ENCODE results near the gene SIRT5. TPM values are rescaled to one million over a fixed set of nuclear protein-coding genes. Genes with fewer than 3 reads are reported as not detected.

Gene SIRT5
- total RNA-seq, 1 experiment from 2014 or later, result 14.3 TPM

GRCh38 chr6:13563009-13563408, 11.4 kb upstream of the SIRT5 start:
- Histone ChIP-seq H3K23me2 (ENCODE audit: insufficient read length, low read depth, low read length, poor library complexity, severe bottlenecking) (no peaks in the 10 kb centered on the region), H2AFZ (ENCODE audit: low read length) (no peak overlapping the region), H2BK12ac (ENCODE audit: insufficient read length, low read depth, low read length) (no peak overlapping the region), H2AK5ac (ENCODE audit: insufficient read length, low read length) (no peak overlapping the region), H4K5ac (ENCODE audit: insufficient read length, low read depth, low read length) (no peak overlapping the region), H3K9ac (ENCODE audit: extremely low read depth, insufficient read length, low read length) (no peak overlapping the region), H4K91ac (ENCODE audit: insufficient read length, low read depth, low read length) (no peak overlapping the region), H3K4me1 (ENCODE audit: insufficient read depth, low read length) (0 out of 2 replicates have a peak, but pooled peaks cover 2% of the 10 kb centered on the region), H3K23ac (ENCODE audit: insufficient read length, low read depth, low read length) (no peak overlapping the region), H2BK15ac (ENCODE audit: low read depth, low read length) (no peak overlapping the region), H3K79me2 (ENCODE audit: insufficient read depth, low read length) (no peaks in the 10 kb centered on the region), H3K79me1 (ENCODE audit: insufficient read depth, low read depth, low read length, poor library complexity, severe bottlenecking) (no peaks in the 10 kb centered on the region), H3K14ac (ENCODE audit: insufficient read depth, low read length) (no peak overlapping the region), H4K20me1 (ENCODE audit: control insufficient read depth, insufficient read depth, insufficient read length) (no peaks in the 10 kb centered on the region), H3K27me3 (ENCODE audit: insufficient read depth, low read length) (no peaks in the 10 kb centered on the region), H2BK120ac (ENCODE audit: low read depth, low read length, poor library complexity, severe bottlenecking) (no peak overlapping the region), H3K18ac (ENCODE audit: insufficient read length, low read depth, low read length) (no peak overlapping the region), H3K4me2 (ENCODE audit: insufficient read depth, insufficient read length, low read length) (no peak overlapping the region), H3K27ac (ENCODE audit: insufficient read length, low read depth, low read length) (no peak overlapping the region), H3K9me3 (ENCODE audit: control insufficient read depth, low read depth, low read length) (no peaks in the 10 kb centered on the region), H2BK5ac (ENCODE audit: insufficient read length, low read length) (no peak overlapping the region), H4K8ac (replicated peaks; ENCODE audit: insufficient read length, low read depth, low read length) (no peak overlapping the region), H2BK20ac (ENCODE audit: low read depth, low read length, poor library complexity, severe bottlenecking) (no peak overlapping the region), H3T11ph (ENCODE audit: low read length) (no peak overlapping the region), H3K4ac (ENCODE audit: low read depth, low read length) (no peak overlapping the region), H3K56ac (ENCODE audit: insufficient read length, low read depth, low read length) (no peak overlapping the region)
- DNase-seq, result no peak
- Mint-ChIP-seq H3K36me3 (ENCODE audit: insufficient read depth in 1 of 3, low read depth in 3 of 3) (no peaks in the 10 kb centered on the region; a peak in 1 of 7 replicates), H3K4me3 (no peak overlapping the region), H3K4me1 (peaks cover 3 to 21% of the 10 kb centered on the region in 2 experiments), H3K27me3 (ENCODE audit: low read depth) (no peaks in the 10 kb centered on the region; the same call in 1 of the 2 replicates), H3K9me3 (no peaks in the 10 kb centered on the region; a peak in 1 of 5 replicates), H3K27ac (no peak overlapping the region)
- TF ChIP-seq, protein P1, sequence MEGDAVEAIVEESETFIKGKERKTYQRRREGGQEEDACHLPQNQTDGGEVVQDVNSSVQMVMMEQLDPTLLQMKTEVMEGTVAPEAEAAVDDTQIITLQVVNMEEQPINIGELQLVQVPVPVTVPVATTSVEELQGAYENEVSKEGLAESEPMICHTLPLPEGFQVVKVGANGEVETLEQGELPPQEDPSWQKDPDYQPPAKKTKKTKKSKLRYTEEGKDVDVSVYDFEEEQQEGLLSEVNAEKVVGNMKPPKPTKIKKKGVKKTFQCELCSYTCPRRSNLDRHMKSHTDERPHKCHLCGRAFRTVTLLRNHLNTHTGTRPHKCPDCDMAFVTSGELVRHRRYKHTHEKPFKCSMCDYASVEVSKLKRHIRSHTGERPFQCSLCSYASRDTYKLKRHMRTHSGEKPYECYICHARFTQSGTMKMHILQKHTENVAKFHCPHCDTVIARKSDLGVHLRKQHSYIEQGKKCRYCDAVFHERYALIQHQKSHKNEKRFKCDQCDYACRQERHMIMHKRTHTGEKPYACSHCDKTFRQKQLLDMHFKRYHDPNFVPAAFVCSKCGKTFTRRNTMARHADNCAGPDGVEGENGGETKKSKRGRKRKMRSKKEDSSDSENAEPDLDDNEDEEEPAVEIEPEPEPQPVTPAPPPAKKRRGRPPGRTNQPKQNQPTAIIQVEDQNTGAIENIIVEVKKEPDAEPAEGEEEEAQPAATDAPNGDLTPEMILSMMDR (conservative IDR thresholded peaks at IDR 0.05), result no peak
- no CpG with 5 or more reads among the region's 1 CpG for WGBS (ENCODE audit: extremely low coverage, insufficient read length, low lambda C conversion rate)
